ENCODE measurements around the gene CCDC136.
A peak's percentile ranks its signal among the peaks of the same experiment; 100 is the strongest.

CCDC136 gene

DNA sequence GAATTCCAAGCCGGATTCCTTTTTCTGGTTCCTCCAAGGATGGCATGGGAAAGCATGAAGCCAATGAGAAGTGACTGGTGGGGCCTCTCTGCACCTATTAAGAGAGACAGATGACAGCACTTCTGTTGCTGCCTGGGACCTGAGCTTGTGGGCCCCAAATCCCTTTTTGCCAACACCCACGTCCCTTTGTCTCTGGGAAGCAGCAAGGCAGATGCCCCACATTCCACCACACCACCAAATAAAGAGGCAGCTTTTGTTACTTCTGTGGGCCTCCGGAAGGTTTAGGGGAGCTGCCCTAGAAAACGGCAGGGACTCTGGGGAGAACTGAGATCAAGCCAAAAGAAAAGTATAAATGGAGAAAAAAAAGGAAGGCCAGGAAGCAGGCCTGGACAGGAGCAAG, 3.4 kb downstream of the CCDC136 start:
- peaks cover 8% of the 10 kb centered on the region for H3K36me3 ChIP-seq (ENCODE audit: control insufficient read depth, insufficient read depth, low read length)
- peaks cover 5% of the 10 kb centered on the region for H3K4me1 ChIP-seq (ENCODE audit: control insufficient read depth, insufficient read depth, low read length)
- H3K27me3 ChIP-seq (ENCODE audit: control insufficient read depth, insufficient read depth, low read length), result no peaks in the 10 kb centered on the region
- no peak overlapping the region for H3K9ac ChIP-seq (ENCODE audit: low read depth, low read length)
- H3K9me3 ChIP-seq (ENCODE audit: control insufficient read depth, insufficient read depth, low read length), result no peaks in the 10 kb centered on the region
- H3K4me3 ChIP-seq (ENCODE audit: low read depth, low read length), result no peak overlapping the region

- H3K36me3 ChIP-seq (ENCODE audit: control insufficient read depth, insufficient read depth, low read length), result peaks cover 8% of the 10 kb centered on the region
- no peak overlapping the region for H3K9ac ChIP-seq (ENCODE audit: low read depth, low read length)
- peaks cover 5% of the 10 kb centered on the region for H3K4me1 ChIP-seq (ENCODE audit: control insufficient read depth, insufficient read depth, low read length)
- no peaks in the 10 kb centered on the region for H3K27me3 ChIP-seq (ENCODE audit: control insufficient read depth, insufficient read depth, low read length)
- no peaks in the 10 kb centered on the region for H3K9me3 ChIP-seq (ENCODE audit: control insufficient read depth, insufficient read depth, low read length)
- no peak overlapping the region for H3K4me3 ChIP-seq (ENCODE audit: low read depth, low read length)
Measured at GRCh38 chr7:128796327-128796726, 4.6 kb downstream of the CCDC136 start.

- peaks cover 4% of the 10 kb centered on the region for H3K36me3 ChIP-seq (ENCODE audit: control insufficient read depth, insufficient read depth, low read length)
- H3K9ac ChIP-seq (ENCODE audit: low read depth, low read length), result no peak overlapping the region
- no peaks in the 10 kb centered on the region for H3K4me1 ChIP-seq (ENCODE audit: control insufficient read depth, insufficient read depth, low read length)
- H3K27me3 ChIP-seq (ENCODE audit: control insufficient read depth, insufficient read depth, low read length), result no peaks in the 10 kb centered on the region
- no peak overlapping the region for H3K4me3 ChIP-seq (ENCODE audit: low read depth, low read length)
- H3K9me3 ChIP-seq (ENCODE audit: control insufficient read depth, insufficient read depth, low read length), result no peaks in the 10 kb centered on the region
Measured at GRCh38 chr7:128799451-128799850, 7.7 kb downstream of the CCDC136 start.

DNA sequence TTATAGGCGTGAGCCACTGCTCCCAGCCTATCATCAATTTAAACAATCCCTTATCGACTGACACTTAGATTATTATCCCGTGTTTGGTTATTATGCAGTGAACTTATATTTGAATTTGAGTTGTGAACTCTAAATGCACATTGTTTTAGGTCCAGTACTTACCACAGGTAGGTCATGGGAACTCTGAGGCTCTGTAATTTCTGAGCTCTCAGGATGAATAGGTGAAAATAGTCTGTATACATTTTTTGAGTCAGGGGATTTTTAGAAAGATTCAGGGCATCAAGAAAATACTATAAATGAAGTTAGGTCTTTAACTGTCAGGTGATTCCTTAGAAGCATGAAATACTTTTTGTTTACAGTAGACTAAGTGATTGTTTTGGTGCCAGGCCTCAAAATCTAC, 8.8 kb downstream of the CCDC136 start:
- H3K9me3 ChIP-seq (ENCODE audit: control insufficient read depth, insufficient read depth, low read length), result no peaks in the 10 kb centered on the region
- no peaks in the 10 kb centered on the region for H3K4me1 ChIP-seq (ENCODE audit: control insufficient read depth, insufficient read depth, low read length)
- peaks cover 11% of the 10 kb centered on the region for H3K36me3 ChIP-seq (ENCODE audit: control insufficient read depth, insufficient read depth, low read length)
- no peak overlapping the region for H3K4me3 ChIP-seq (ENCODE audit: low read depth, low read length)
- H3K27me3 ChIP-seq (ENCODE audit: control insufficient read depth, insufficient read depth, low read length), result no peaks in the 10 kb centered on the region
- H3K9ac ChIP-seq (ENCODE audit: low read depth, low read length), result no peak overlapping the region

DNA sequence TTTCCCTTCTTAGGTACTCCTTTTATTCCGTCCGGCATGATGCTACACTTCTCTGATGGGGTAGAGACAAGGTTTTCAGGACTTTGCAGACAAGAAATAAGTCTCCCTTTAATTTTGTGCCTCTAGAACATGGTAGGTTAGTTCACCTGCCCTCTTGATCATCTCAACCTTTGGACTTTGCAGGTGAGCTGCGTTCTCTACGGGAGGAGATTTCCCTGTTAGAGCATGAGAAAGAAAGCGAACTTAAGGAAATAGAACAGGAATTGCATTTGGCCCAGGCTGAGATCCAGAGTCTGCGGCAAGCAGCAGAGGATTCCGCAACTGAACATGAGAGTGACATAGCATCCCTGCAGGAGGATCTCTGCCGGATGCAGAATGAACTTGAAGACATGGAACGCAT, 9.2 kb downstream of the CCDC136 start:
- no peaks in the 10 kb centered on the region for H3K27me3 ChIP-seq (ENCODE audit: control insufficient read depth, insufficient read depth, low read length)
- peaks cover 15% of the 10 kb centered on the region for H3K36me3 ChIP-seq (ENCODE audit: control insufficient read depth, insufficient read depth, low read length)
- H3K4me3 ChIP-seq (ENCODE audit: low read depth, low read length), result no peak overlapping the region
- H3K9me3 ChIP-seq (ENCODE audit: control insufficient read depth, insufficient read depth, low read length), result no peaks in the 10 kb centered on the region
- no peak overlapping the region for H3K9ac ChIP-seq (ENCODE audit: low read depth, low read length)
- H3K4me1 ChIP-seq (ENCODE audit: control insufficient read depth, insufficient read depth, low read length), result no peaks in the 10 kb centered on the region

DNA sequence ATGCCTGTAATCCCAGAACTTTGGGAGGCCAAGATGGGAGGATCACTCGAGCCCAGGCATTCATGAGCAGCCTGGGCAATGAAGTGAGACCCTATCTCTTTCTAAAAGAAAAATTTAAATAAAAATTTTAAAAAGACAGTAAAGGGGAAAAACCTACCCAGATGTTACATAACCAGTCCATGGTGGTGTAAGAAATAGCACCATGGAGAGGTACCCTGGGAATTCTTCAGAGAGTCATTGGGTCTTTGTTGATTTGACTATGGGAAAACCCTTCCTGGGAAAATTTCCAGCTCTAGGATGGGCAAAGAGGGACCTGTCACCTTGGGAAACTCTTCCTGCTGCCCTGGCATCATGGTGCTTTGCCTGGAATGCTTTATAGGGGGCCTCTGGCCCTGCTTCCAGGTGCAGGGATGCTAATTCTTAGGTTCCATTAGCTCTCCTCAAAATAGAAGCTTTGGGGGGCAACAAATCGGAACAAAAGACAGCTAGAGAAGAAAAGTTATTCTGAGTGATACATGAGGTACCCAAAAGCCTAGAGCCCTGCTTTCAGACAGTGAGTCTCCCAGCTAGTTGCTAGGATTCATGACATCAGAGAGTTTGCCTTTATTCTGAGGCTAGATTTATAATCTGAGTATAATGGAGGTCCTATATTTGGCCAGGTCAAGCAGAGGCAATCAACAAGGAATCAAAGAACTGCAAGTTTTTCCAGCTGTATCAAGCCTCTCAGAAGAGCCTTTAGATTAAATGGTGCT, 10.1 kb downstream of the CCDC136 start:
- Histone ChIP-seq H3K4me3 (ENCODE audit: low read depth, low read length) (no peak overlapping the region), H3K9ac (ENCODE audit: low read depth, low read length) (no peak overlapping the region), H3K36me3 (ENCODE audit: control insufficient read depth, insufficient read depth, low read length) (peaks cover 22% of the 10 kb centered on the region), H3K27me3 (ENCODE audit: control insufficient read depth, insufficient read depth, low read length) (no peaks in the 10 kb centered on the region), H3K9me3 (ENCODE audit: control insufficient read depth, insufficient read depth, low read length) (no peaks in the 10 kb centered on the region), H3K4me1 (ENCODE audit: control insufficient read depth, insufficient read depth, low read length) (no peaks in the 10 kb centered on the region)

DNA sequence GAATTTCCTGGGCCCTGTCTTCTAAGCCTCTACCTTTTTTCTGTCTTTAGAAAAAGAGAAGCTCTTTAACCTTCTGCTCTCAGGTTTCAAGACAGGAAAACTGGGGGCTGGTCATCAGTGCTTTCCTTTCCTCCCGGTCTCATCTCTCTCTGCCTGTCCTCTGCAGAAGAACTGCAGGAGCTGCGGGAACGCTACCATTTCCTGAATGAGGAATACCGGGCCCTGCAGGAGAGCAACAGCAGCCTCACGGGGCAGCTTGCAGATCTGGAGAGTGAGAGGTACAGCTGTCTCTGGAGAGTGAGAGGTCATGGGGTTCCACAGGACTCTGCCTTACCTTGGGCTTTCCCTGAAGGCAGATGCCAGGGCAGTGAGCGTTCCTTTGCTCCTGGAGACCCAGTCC, 12.7 kb downstream of the CCDC136 start:
- Histone ChIP-seq H3K4me3 (ENCODE audit: low read depth, low read length) (no peak overlapping the region), H3K4me1 (ENCODE audit: control insufficient read depth, insufficient read depth, low read length) (no peaks in the 10 kb centered on the region), H3K9ac (ENCODE audit: low read depth, low read length) (peak overlapping the region; percentile 13), H3K27me3 (ENCODE audit: control insufficient read depth, insufficient read depth, low read length) (no peaks in the 10 kb centered on the region), H3K9me3 (ENCODE audit: control insufficient read depth, insufficient read depth, low read length) (no peaks in the 10 kb centered on the region), H3K36me3 (ENCODE audit: control insufficient read depth, insufficient read depth, low read length) (peaks cover 22% of the 10 kb centered on the region)

DNA sequence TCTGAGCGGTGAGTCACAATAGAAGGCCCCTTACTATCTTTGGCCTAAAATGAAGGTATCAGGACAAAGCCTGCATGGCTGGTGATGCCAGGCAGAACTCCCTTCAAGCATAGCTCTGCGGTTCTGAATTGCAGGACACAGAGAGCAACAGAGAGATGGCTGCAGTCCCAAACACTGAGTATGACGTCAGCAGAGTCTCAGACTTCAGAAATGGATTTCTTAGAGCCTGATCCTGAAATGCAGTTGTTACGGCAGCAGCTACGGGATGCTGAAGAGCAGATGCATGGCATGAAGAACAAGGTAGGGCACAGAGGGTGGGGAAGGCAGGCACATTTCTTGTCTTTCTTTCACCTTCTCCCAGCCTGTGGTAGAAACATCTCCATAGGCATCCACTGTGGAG, 13.5 kb downstream of the CCDC136 start:
- Histone ChIP-seq H3K4me3 (ENCODE audit: low read depth, low read length) (no peak overlapping the region), H3K27me3 (ENCODE audit: control insufficient read depth, insufficient read depth, low read length) (no peaks in the 10 kb centered on the region), H3K9ac (ENCODE audit: low read depth, low read length) (no peak overlapping the region), H3K36me3 (ENCODE audit: control insufficient read depth, insufficient read depth, low read length) (peaks cover 22% of the 10 kb centered on the region), H3K4me1 (ENCODE audit: control insufficient read depth, insufficient read depth, low read length) (no peaks in the 10 kb centered on the region), H3K9me3 (ENCODE audit: control insufficient read depth, insufficient read depth, low read length) (no peaks in the 10 kb centered on the region)

- no peaks in the 10 kb centered on the region for H3K27me3 ChIP-seq (ENCODE audit: control insufficient read depth, insufficient read depth, low read length)
- H3K9me3 ChIP-seq (ENCODE audit: control insufficient read depth, insufficient read depth, low read length), result no peaks in the 10 kb centered on the region
- no peaks in the 10 kb centered on the region for H3K4me1 ChIP-seq (ENCODE audit: control insufficient read depth, insufficient read depth, low read length)
- H3K4me3 ChIP-seq (ENCODE audit: low read depth, low read length), result no peak overlapping the region
- H3K36me3 ChIP-seq (ENCODE audit: control insufficient read depth, insufficient read depth, low read length), result peaks cover 27% of the 10 kb centered on the region
- H3K9ac ChIP-seq (ENCODE audit: low read depth, low read length), result no peak overlapping the region
Measured at GRCh38 chr7:128807191-128807590, 15.4 kb downstream of the CCDC136 start.

GRCh38 chr7:128809363-128809762, 17.6 kb downstream of the CCDC136 start:
- no peaks in the 10 kb centered on the region for H3K27me3 ChIP-seq (ENCODE audit: control insufficient read depth, insufficient read depth, low read length)
- H3K4me3 ChIP-seq (ENCODE audit: low read depth, low read length), result no peak overlapping the region
- H3K9me3 ChIP-seq (ENCODE audit: control insufficient read depth, insufficient read depth, low read length), result no peaks in the 10 kb centered on the region
- H3K36me3 ChIP-seq (ENCODE audit: control insufficient read depth, insufficient read depth, low read length), result peaks cover 27% of the 10 kb centered on the region
- no peak overlapping the region for H3K9ac ChIP-seq (ENCODE audit: low read depth, low read length)
- peaks cover 5% of the 10 kb centered on the region for H3K4me1 ChIP-seq (ENCODE audit: control insufficient read depth, insufficient read depth, low read length)

DNA sequence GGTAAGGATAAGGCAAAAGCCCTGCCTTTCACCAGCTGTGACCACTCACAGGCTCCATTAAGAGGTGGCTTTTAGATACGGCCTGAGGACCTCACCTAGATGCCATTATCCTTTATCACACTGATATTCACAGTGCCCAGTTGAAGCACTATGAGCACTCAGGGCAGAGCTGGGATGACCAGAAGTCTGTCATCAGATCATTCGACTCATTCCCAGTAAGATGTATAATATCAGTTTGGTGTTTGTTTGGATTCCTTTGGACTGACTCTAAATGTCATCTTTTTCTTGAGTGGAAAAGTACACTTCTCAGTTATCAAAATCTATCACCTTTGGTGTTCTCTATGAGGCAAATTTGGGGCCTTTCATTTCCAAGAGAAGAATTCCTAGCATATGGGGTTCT, 18.7 kb downstream of the CCDC136 start:
- Histone ChIP-seq H3K36me3 (ENCODE audit: control insufficient read depth, insufficient read depth, low read length) (peaks cover 20% of the 10 kb centered on the region), H3K4me3 (ENCODE audit: low read depth, low read length) (no peak overlapping the region), H3K9ac (ENCODE audit: low read depth, low read length) (no peak overlapping the region), H3K4me1 (ENCODE audit: control insufficient read depth, insufficient read depth, low read length) (peaks cover 5% of the 10 kb centered on the region), H3K27me3 (ENCODE audit: control insufficient read depth, insufficient read depth, low read length) (no peaks in the 10 kb centered on the region), H3K9me3 (ENCODE audit: control insufficient read depth, insufficient read depth, low read length) (no peaks in the 10 kb centered on the region)

- Histone ChIP-seq H3K9ac (ENCODE audit: low read depth, low read length) (no peak overlapping the region), H3K27me3 (ENCODE audit: control insufficient read depth, insufficient read depth, low read length) (no peaks in the 10 kb centered on the region), H3K4me3 (ENCODE audit: low read depth, low read length) (no peak overlapping the region), H3K9me3 (ENCODE audit: control insufficient read depth, insufficient read depth, low read length) (no peaks in the 10 kb centered on the region), H3K36me3 (ENCODE audit: control insufficient read depth, insufficient read depth, low read length) (peaks cover 15% of the 10 kb centered on the region), H3K4me1 (ENCODE audit: control insufficient read depth, insufficient read depth, low read length) (peaks cover 5% of the 10 kb centered on the region)
Measured at GRCh38 chr7:128810997-128811396, 19.2 kb downstream of the CCDC136 start.

Measured in iPS-15b (cell line).